Loucy (cell line): ENCODE measurements around the gene NEDD4.

Source experiments
- H2AFZ ChIP-seq: fragments of 200-600 bp; sonication (generic); 2 replicates; pipeline ENCODE4 v1.6.0; 2016; ENCODE audit warnings: antibody characterized with exemption, mild to moderate bottlenecking, low read length, moderate library complexity
- H3F3A ChIP-seq: fragments of 200-600 bp; 2 replicates; pipeline ENCODE4 v1.6.0; 2016; ENCODE audit warnings: antibody characterized with exemption, low read depth, mild to moderate bottlenecking
- H3K27me3 ChIP-seq: fragments of 200-600 bp; sonication (generic); 2 replicates; pipeline ENCODE4 v1.6.1; 2014; ENCODE audit warnings: low read length, mild to moderate bottlenecking; ENCODE audit not compliant: insufficient read depth, poor library complexity, severe bottlenecking
- H3K36me3 ChIP-seq: fragments of 200-600 bp; sonication (generic); 2 replicates; pipeline ENCODE4 v1.6.1; 2016; ENCODE audit warnings: low read length; ENCODE audit not compliant: insufficient read depth
- H3K4me1 ChIP-seq: fragments of 200-600 bp; sonication (generic); 2 replicates; pipeline ENCODE4 v1.5.1; 2014; ENCODE audit warnings: low read length, mild to moderate bottlenecking; ENCODE audit not compliant: insufficient read depth, poor library complexity, severe bottlenecking
- H3K4me2 ChIP-seq: fragments of 200-600 bp; sonication (generic); 2 replicates; pipeline ENCODE4 v1.6.0; 2014; ENCODE audit warnings: antibody characterized with exemption, low read length, low read depth, mild to moderate bottlenecking; ENCODE audit not compliant: poor library complexity, severe bottlenecking
- H3K4me3 ChIP-seq: fragments of 200-600 bp; sonication (generic); 2 replicates; pipeline ENCODE4 v1.5.1; 2014; ENCODE audit warnings: low read length, mild to moderate bottlenecking, mixed read lengths; ENCODE audit not compliant: poor library complexity, severe bottlenecking
- H3K79me2 ChIP-seq: fragments of 200-600 bp; sonication (generic); 2 replicates; pipeline ENCODE4 v1.6.1; 2014; ENCODE audit warnings: low read length; ENCODE audit not compliant: insufficient read depth
- H3K9ac ChIP-seq: fragments of 200-600 bp; sonication (generic); 2 replicates; pipeline ENCODE4 v1.6.0; 2014; ENCODE audit warnings: mild to moderate bottlenecking, low read depth, low read length, moderate library complexity; ENCODE audit not compliant: poor library complexity, severe bottlenecking
- H3K9me2 ChIP-seq: fragments of 200-600 bp; sonication (generic); replicated peaks from 2 replicates; pipeline ENCODE4 v1.6.1; 2016; ENCODE audit warnings: low read depth, low read length, mixed read lengths
- H3K9me3 ChIP-seq: fragments of 200-600 bp; sonication (generic); 2 replicates; pipeline ENCODE4 v1.6.1; 2014; ENCODE audit warnings: mild to moderate bottlenecking, antibody characterized with exemption, low read length, low read depth; ENCODE audit not compliant: insufficient read depth
- H4K20me1 ChIP-seq: fragments of 200-600 bp; sonication (generic); 2 replicates; pipeline ENCODE4 v1.6.0; 2014; ENCODE audit warnings: antibody characterized with exemption, low read length, mild to moderate bottlenecking; ENCODE audit not compliant: insufficient read depth, poor library complexity, severe bottlenecking
- EZH2phosphoT487 ChIP-seq: fragments of 200-600 bp; IDR thresholded peaks from 2 replicates; pipeline ENCODE4 v1.6.1; 2018; ENCODE audit warnings: antibody characterized with exemption, mild to moderate bottlenecking, moderate library complexity, borderline replicate concordance
- TF ChIP-seq, protein P1 (sequence below): fragments of 200-600 bp; sonication (generic); conservative IDR thresholded peaks from 2 replicates; pipeline ENCODE4 v1.5.1; 2014; ENCODE audit warnings: mild to moderate bottlenecking, antibody characterized with exemption, low read length

The NEDD4 gene

DNA sequence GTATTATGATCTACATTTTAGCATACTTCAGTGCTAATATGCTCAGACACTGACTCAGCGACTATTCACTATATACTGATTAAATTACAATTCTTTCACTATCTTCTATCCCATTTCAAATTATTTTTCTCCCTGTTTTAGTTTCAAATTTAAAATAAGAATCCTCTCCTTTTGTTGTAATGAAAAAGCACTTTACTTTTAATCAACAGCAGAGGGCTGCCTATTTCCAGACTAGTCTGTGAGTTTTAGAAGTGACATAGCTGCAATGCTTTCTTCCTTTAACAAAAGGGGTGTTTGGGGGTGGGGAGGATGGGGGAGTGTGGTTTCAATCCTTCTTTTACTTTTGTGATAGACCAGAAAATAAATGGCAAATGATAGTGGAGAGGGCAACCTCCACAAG lies 2.4 kb downstream of the NEDD4 start:
- TF ChIP-seq, protein P1, sequence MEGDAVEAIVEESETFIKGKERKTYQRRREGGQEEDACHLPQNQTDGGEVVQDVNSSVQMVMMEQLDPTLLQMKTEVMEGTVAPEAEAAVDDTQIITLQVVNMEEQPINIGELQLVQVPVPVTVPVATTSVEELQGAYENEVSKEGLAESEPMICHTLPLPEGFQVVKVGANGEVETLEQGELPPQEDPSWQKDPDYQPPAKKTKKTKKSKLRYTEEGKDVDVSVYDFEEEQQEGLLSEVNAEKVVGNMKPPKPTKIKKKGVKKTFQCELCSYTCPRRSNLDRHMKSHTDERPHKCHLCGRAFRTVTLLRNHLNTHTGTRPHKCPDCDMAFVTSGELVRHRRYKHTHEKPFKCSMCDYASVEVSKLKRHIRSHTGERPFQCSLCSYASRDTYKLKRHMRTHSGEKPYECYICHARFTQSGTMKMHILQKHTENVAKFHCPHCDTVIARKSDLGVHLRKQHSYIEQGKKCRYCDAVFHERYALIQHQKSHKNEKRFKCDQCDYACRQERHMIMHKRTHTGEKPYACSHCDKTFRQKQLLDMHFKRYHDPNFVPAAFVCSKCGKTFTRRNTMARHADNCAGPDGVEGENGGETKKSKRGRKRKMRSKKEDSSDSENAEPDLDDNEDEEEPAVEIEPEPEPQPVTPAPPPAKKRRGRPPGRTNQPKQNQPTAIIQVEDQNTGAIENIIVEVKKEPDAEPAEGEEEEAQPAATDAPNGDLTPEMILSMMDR, result peak; percentile 45
- no peak for TF ChIP-seq EZH2phosphoT487

DNA sequence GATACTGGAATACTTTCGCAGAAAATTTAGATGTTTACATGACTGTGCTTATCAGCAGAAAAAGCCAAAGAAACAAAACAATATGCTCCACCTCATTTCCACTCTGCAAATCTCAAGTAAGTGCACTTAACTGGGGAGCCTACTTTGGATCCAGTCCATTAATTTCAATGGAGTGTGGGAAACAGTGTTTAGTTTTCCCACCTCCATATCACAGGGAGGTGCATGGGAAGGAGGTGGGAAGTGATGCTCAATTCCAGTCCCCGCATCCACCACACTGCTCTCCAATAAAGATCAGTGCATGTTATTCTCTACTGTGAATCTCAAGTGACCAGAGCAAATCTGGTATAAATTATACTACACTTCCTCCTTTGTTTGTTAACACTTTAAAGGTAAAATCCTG lies 2.9 kb downstream of the NEDD4 start:
- Histone ChIP-seq H3K4me2 (peak overlapping the region; percentile 91), H3K9me3 (no peaks in the 10 kb centered on the region), H3K27me3 (no peaks in the 10 kb centered on the region), H3K4me3 (peak overlapping the region; percentile 84), H3F3A (no peaks in the 10 kb centered on the region), H4K20me1 (no peaks in the 10 kb centered on the region), H3K9ac (peak overlapping the region; percentile 85), H3K9me2 (no peaks in the 10 kb centered on the region), H3K36me3 (no peaks in the 10 kb centered on the region), H3K4me1 (peaks cover 29% of the 10 kb centered on the region), H2AFZ (no peak overlapping the region), H3K79me2 (peaks cover 38% of the 10 kb centered on the region)
- no peak for TF ChIP-seq EZH2phosphoT487
- TF ChIP-seq, protein P1, result no peak

More for the DNA sequence above, 2.4 kb downstream of the NEDD4 start:
- Histone ChIP-seq H3K4me3 (peak overlapping the region; percentile 84), H2AFZ (no peak overlapping the region), H3F3A (no peaks in the 10 kb centered on the region), H3K36me3 (no peaks in the 10 kb centered on the region), H3K4me1 (peaks cover 29% of the 10 kb centered on the region), H3K9me3 (no peaks in the 10 kb centered on the region), H3K4me2 (peak overlapping the region; percentile 91), H3K9me2 (no peaks in the 10 kb centered on the region), H3K27me3 (no peaks in the 10 kb centered on the region), H4K20me1 (no peaks in the 10 kb centered on the region), H3K79me2 (peaks cover 38% of the 10 kb centered on the region), H3K9ac (peak overlapping the region; percentile 85)

DNA sequence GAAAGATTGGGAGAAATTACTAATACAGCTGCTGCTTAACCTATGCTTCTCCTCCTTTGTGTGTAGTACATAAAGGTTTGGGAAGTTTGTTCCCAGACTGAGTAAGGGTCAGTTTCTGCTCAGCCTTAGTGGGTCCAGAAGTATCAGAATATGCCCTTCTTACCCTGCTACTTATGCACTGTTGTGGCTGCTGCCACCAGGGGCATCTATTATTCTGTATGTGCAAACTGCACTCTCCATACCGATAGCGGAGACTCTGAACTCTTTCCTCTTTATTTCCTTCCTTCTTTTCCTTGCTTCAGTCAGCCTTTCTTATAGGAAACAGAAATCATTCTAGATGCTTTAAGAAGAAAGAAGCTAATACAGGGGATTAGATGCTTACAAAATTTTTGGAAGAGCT lies 4.0 kb downstream of the NEDD4 start:
- peaks cover 28% of the 10 kb centered on the region for H3K4me1 ChIP-seq
- no peaks in the 10 kb centered on the region for H3F3A ChIP-seq
- no peaks in the 10 kb centered on the region for H4K20me1 ChIP-seq
- no peak overlapping the region for H3K9ac ChIP-seq
- H2AFZ ChIP-seq, result no peak overlapping the region
- H3K9me3 ChIP-seq, result no peaks in the 10 kb centered on the region
- H3K36me3 ChIP-seq, result no peaks in the 10 kb centered on the region
- no peak overlapping the region for H3K4me3 ChIP-seq
- no peak for TF ChIP-seq EZH2phosphoT487
- TF ChIP-seq, protein P1, result peak; percentile 52
- no peaks in the 10 kb centered on the region for H3K27me3 ChIP-seq
- no peaks in the 10 kb centered on the region for H3K9me2 ChIP-seq
- peaks cover 38% of the 10 kb centered on the region for H3K79me2 ChIP-seq
- H3K4me2 ChIP-seq, result peak overlapping the region; percentile 91
